Prostate gland (tissue), 2 donors: Measurements from ENCODE around the gene PTPRM. TPM values are rescaled to one million over a fixed set of nuclear protein-coding genes. Genes with fewer than 3 reads are reported as not detected.

Experiments used
- DNase-seq: peaks from one replicate; pipeline ENCODE4 v3.0.0-alpha.2; 2019; ENCODE audit warnings: low spot score
- H3K27ac ChIP-seq, 2 donors: fragments of 200-600 bp; sonication (generic); 2 replicates each; pipeline ENCODE4 v1.5.1; 2017 to 2019
- H3K27me3 ChIP-seq: fragments of 200-600 bp; sonication (generic); replicated peaks from 2 replicates; pipeline ENCODE4 v1.5.1; 2019; ENCODE audit not compliant: insufficient read depth
- H3K36me3 ChIP-seq, 2 donors: fragments of 200-600 bp; sonication (generic); 1 replicate in 1 of 2; 2 replicates in 1 of 2; pipeline versions ENCODE4 v1.5.1 to v1.8.1; 2017 to 2019
- H3K4me1 ChIP-seq: fragments of 200-600 bp; sonication (generic); replicated peaks from 2 replicates; pipeline ENCODE4 v1.5.1; 2019
- H3K4me3 ChIP-seq, 2 donors: fragments of 200-600 bp; sonication (generic); 2 replicates each; pipeline ENCODE4 v1.5.1; 2017 to 2019
- H3K9me3 ChIP-seq: fragments of 200-600 bp; sonication (generic); 2 replicates; pipeline ENCODE4 v1.5.1; 2017
- CTCF ChIP-seq, 4 experiments: fragments of 200-600 bp in 2 of 4; fragments of 450-650 bp in 2 of 4; sonication (generic) in 2 of 4; IDR thresholded peaks; 1 replicate in 3 of 4; 2 replicates in 1 of 4; pipeline ENCODE4 v1.5.1; 2016 to 2019; ENCODE audit warnings: antibody characterized with exemption in 4 of 4, mild to moderate bottlenecking in 2 of 4, moderate library complexity in 2 of 4
- POLR2A ChIP-seq: fragments of 450-650 bp; IDR thresholded peaks from one replicate; pipeline ENCODE4 v1.6.1; 2016; ENCODE audit warnings: antibody characterized with exemption, mild to moderate bottlenecking
- POLR2AphosphoS5 ChIP-seq: sonication (generic); formaldehyde crosslinking; IDR thresholded peaks from one replicate; pipeline ENCODE4 v1.6.1; 2017; ENCODE audit warnings: antibody characterized with exemption
- WGBS: methylation state at CpG from one replicate; pipeline ENCODE4 v1.1.5; 2018; 5-methylcytosine and 5-hydroxymethylcytosine counted together
- intact Hi-C: fragments of 100-400 bp; cut with DNase I; formaldehyde crosslinking; loops from one replicate; pipeline ENCODE4 v1.14.2; 2022
- total RNA-seq, 2 donors: library from RNA; depleted of rRNA; stranded (reverse); fragments of >200 nt; gene quantifications; one replicate each; pipeline ENCODE4 v1.1.0, GENCODE V29; 2016

Gene PTPRM
- total RNA-seq, 2 donors from 2014 or later: 32.9 to 92.6 TPM

- Histone ChIP-seq H3K4me3 (no peak overlapping the region), H3K9me3 (no peaks in the 10 kb centered on the region), H3K27ac (no peak overlapping the region), H3K4me1 (no peaks in the 10 kb centered on the region), H3K27me3 (no peaks in the 10 kb centered on the region), H3K36me3 (no peaks in the 10 kb centered on the region)
- intact Hi-C loops: no loop called here
- 71% methylated on average over 4 of the region's 4 CpGs for WGBS
- TF ChIP-seq POLR2AphosphoS5 (no peak), CTCF (IDR thresholded peaks at IDR 0.05) (no peak), POLR2A (no peak)
- no peak for DNase-seq
These were observed 36.3 kb downstream of the PTPRM start for GRCh38 chr18:7603259-7604000.

- Histone ChIP-seq H3K36me3 (no peaks in the 10 kb centered on the region), H3K9me3 (no peaks in the 10 kb centered on the region), H3K4me1 (no peaks in the 10 kb centered on the region), H3K27me3 (no peaks in the 10 kb centered on the region), H3K4me3 (no peak overlapping the region), H3K27ac (no peak overlapping the region)
- intact Hi-C loops: no loop called here
- WGBS: 95% methylated on average over 3 of the region's 3 CpGs
- no peak for DNase-seq
- TF ChIP-seq CTCF (IDR thresholded peaks at IDR 0.05) (no peak), POLR2A (no peak), POLR2AphosphoS5 (no peak)
These were observed 37.2 kb downstream of the PTPRM start for GRCh38 chr18:7604361-7604760.

- Histone ChIP-seq H3K4me1 (no peaks in the 10 kb centered on the region), H3K36me3 (no peaks in the 10 kb centered on the region), H3K9me3 (no peaks in the 10 kb centered on the region), H3K27ac (no peak overlapping the region), H3K4me3 (no peak overlapping the region), H3K27me3 (no peaks in the 10 kb centered on the region)
- no peak for DNase-seq
- intact Hi-C loops: no loop called here
- WGBS: 95% methylated on average over 2 of the region's 2 CpGs
- TF ChIP-seq CTCF (IDR thresholded peaks at IDR 0.05): no peak
- no peak for TF ChIP-seq POLR2AphosphoS5
- no peak for TF ChIP-seq POLR2A
These were observed 38.6 kb downstream of the PTPRM start for GRCh38 chr18:7605705-7606104.

- H3K9me3 ChIP-seq: no peaks in the 10 kb centered on the region
- no peak overlapping the region for H3K27ac ChIP-seq
- intact Hi-C loops: no loop called here
- DNase-seq: no peak
- no peaks in the 10 kb centered on the region for H3K36me3 ChIP-seq
- no peaks in the 10 kb centered on the region for H3K4me1 ChIP-seq
- no peaks in the 10 kb centered on the region for H3K27me3 ChIP-seq
- 71% methylated on average over 12 of the region's 12 CpGs for WGBS
- no peak for TF ChIP-seq POLR2A
- TF ChIP-seq CTCF (IDR thresholded peaks at IDR 0.05): no peak
- no peak for TF ChIP-seq POLR2AphosphoS5
- H3K4me3 ChIP-seq: no peak overlapping the region
These were observed 40.5 kb downstream of the PTPRM start for GRCh38 chr18:7607540-7608173.

- no peaks in the 10 kb centered on the region for H3K4me1 ChIP-seq
- H3K27ac ChIP-seq: no peak overlapping the region
- TF ChIP-seq CTCF (IDR thresholded peaks at IDR 0.05): no peak
- no peak for TF ChIP-seq POLR2AphosphoS5
- TF ChIP-seq POLR2A: no peak
- 30% methylated on average over 1 of the region's 1 CpG for WGBS
- H3K27me3 ChIP-seq: no peaks in the 10 kb centered on the region
- no peaks in the 10 kb centered on the region for H3K9me3 ChIP-seq
- H3K4me3 ChIP-seq: no peak overlapping the region
- no peak for DNase-seq
- no peaks in the 10 kb centered on the region for H3K36me3 ChIP-seq
- intact Hi-C loops: no loop called here
These were observed 41.0 kb downstream of the PTPRM start for GRCh38 chr18:7608174-7608550.
